GM12878 (cell line): ENCODE results near the gene CCBE1. TPM values are rescaled to one million over a fixed set of nuclear protein-coding genes. Genes with fewer than 3 reads are reported as not detected.

ENCODE experiments used
- ATAC-seq: fragments of 200-7000 bp; cut with Tn5 transposase; 3 replicates; pipeline ENCODE4 v1.9.1; 2020; ENCODE audit warnings: mild to moderate bottlenecking, moderate library complexity
- BruUV-seq: library from RNA; stranded (reverse); fragments of 400-500 nt; replicated peaks from 2 replicates; lab custom pipeline; 2021; lab: Mats Ljungman, UMichigan
- CTCF ChIA-PET: fragments of 300-600 bp; sonication (Branson Sonifier 250); formaldehyde crosslinking; extraction: SDS; loops from one replicate; lab custom pipeline; 2021; ENCODE audit warnings: inconsistent platforms; lab: Yijun Ruan, JAX
- POLR2A ChIA-PET: fragments of 350-600 bp; formaldehyde crosslinking; extraction: SDS; loops from one replicate; lab custom pipeline; 2021; ENCODE audit warnings: inconsistent platforms; lab: Charles Lee
- RAD21 ChIA-PET: fragments of 300-600 bp; sonication (Branson Sonifier 250); formaldehyde crosslinking; loops from one replicate; lab custom pipeline; 2023; ENCODE audit warnings: antibody characterized with exemption; ENCODE audit not compliant: unreplicated experiment; lab: Charles Lee
- SMC1A ChIA-PET: fragments of 300-600 bp; sonication (Branson Sonifier 250); formaldehyde crosslinking; loops from one replicate; lab custom pipeline; 2023; ENCODE audit not compliant: unreplicated experiment, uncharacterized antibody; lab: Charles Lee
- DNase-seq: peaks from one replicate; pipeline ENCODE4 v3.0.0-alpha.2; 2011; ENCODE audit warnings: low read depth, low spot score
- FAIRE-seq: peaks from 3 replicates; lab custom pipeline; 2011; peaks lifted over from hg19 to GRCh38; lab: Jason Lieb, UNC
- H2AFZ ChIP-seq: 2 replicates; pipeline ENCODE4 v1.6.0; 2011; ENCODE audit warnings: low read depth, low read length, control low read depth; ENCODE audit not compliant: control insufficient read depth
- H3K27ac ChIP-seq: 2 replicates; pipeline ENCODE4 v1.5.1; 2011; ENCODE audit warnings: control low read depth; ENCODE audit not compliant: control insufficient read depth, insufficient read depth
- H3K27me3 ChIP-seq, 2 experiments: replicated peaks in 1 of 2; 2 replicates each; pipeline versions ENCODE4 v1.6.0 to v1.6.1; 2011; ENCODE audit warnings: low read length in 1 of 2; ENCODE audit not compliant: control insufficient read depth in 2 of 2, insufficient read depth in 2 of 2
- H3K36me3 ChIP-seq, 2 experiments: 2 replicates each; pipeline ENCODE4 v1.5.1; 2011; ENCODE audit warnings: low read length in 1 of 2; ENCODE audit not compliant: control insufficient read depth in 2 of 2, insufficient read depth in 2 of 2
- H3K4me1 ChIP-seq: 2 replicates; pipeline ENCODE4 v1.6.1; 2011; ENCODE audit warnings: mild to moderate bottlenecking, low read length, moderate library complexity, mixed read lengths; ENCODE audit not compliant: control insufficient read depth, insufficient read depth
- H3K4me2 ChIP-seq: 2 replicates; pipeline ENCODE4 v1.6.0; 2011; ENCODE audit warnings: control low read depth; ENCODE audit not compliant: control insufficient read depth, insufficient read depth
- H3K4me3 ChIP-seq: fragments of 200-600 bp; sonication (generic); 2 replicates; pipeline ENCODE4 v1.5.1; 2016
- H3K79me2 ChIP-seq: 2 replicates; pipeline ENCODE4 v1.6.0; 2011; ENCODE audit warnings: low read length; ENCODE audit not compliant: control insufficient read depth, insufficient read depth
- H3K9ac ChIP-seq: 2 replicates; pipeline ENCODE4 v1.8.0; 2011; ENCODE audit warnings: low read length, control low read depth, mixed read lengths; ENCODE audit not compliant: control insufficient read depth, insufficient read depth
- H3K9me3 ChIP-seq: replicated peaks from 3 replicates; pipeline ENCODE4 v1.5.1; 2011; ENCODE audit warnings: mild to moderate bottlenecking, low read length; ENCODE audit not compliant: control insufficient read depth, insufficient read depth
- H4K20me1 ChIP-seq: 2 replicates; pipeline ENCODE4 v1.6.0; 2011; ENCODE audit not compliant: control insufficient read depth, insufficient read depth
- CBX3 ChIP-seq: fragments of 200-600 bp; sonication (generic); IDR thresholded peaks from 2 replicates; pipeline ENCODE4 v1.6.1; 2016; ENCODE audit warnings: low read depth, borderline replicate concordance
- CBX5 ChIP-seq: sonication (generic); IDR thresholded peaks from 2 replicates; pipeline ENCODE4 v1.6.1; 2016; ENCODE audit warnings: low read depth, moderate library complexity, mild to moderate bottlenecking, inconsistent platforms
- EGR1 ChIP-seq, 2 experiments: IDR thresholded peaks; 1 replicate in 1 of 2; 2 replicates in 1 of 2; pipeline ENCODE4 v1.6.1; 2011 to 2012; ENCODE audit warnings: low read depth in 2 of 2, low read length in 2 of 2, borderline replicate concordance in 1 of 2, mild to moderate bottlenecking in 1 of 2, moderate library complexity in 1 of 2
- ELK1 ChIP-seq: IDR thresholded peaks from 2 replicates; pipeline ENCODE4 v1.6.1; 2012; ENCODE audit warnings: low read depth, low read length, improper control_type of control experiment
- EP300 ChIP-seq, 2 experiments: fragments of 150-350 bp in 1 of 2; IDR thresholded peaks; 2 replicates each; pipeline ENCODE4 v1.6.1; 2011 to 2012; ENCODE audit warnings: low read depth in 2 of 2, low read length in 2 of 2, borderline replicate concordance in 1 of 2, improper control_type of control experiment in 1 of 2, inconsistent platforms in 1 of 2; ENCODE audit not compliant: control insufficient read depth in 1 of 2
- FOXK2 ChIP-seq: fragments of 450-650 bp; IDR thresholded peaks from 2 replicates; pipeline ENCODE4 v1.6.1; 2017; ENCODE audit warnings: mild to moderate bottlenecking, moderate library complexity
- IRF5 ChIP-seq: fragments of 450-650 bp; IDR thresholded peaks from 2 replicates; pipeline ENCODE4 v1.6.1; 2017; ENCODE audit warnings: borderline replicate concordance
- KAT2A ChIP-seq: conservative IDR thresholded peaks from 2 replicates; pipeline ENCODE4 v1.6.1; 2011; ENCODE audit warnings: low read depth, low read length; ENCODE audit not compliant: control insufficient read depth
- MTA2 ChIP-seq: fragments of 450-650 bp; IDR thresholded peaks from 2 replicates; pipeline ENCODE4 v1.6.1; 2016; ENCODE audit warnings: low read depth, mild to moderate bottlenecking, moderate library complexity
- NFIC ChIP-seq: IDR thresholded peaks from 2 replicates; pipeline ENCODE4 v1.6.1; 2012; ENCODE audit warnings: low read depth, mild to moderate bottlenecking, inconsistent platforms, low read length, moderate library complexity
- NFYA ChIP-seq: IDR thresholded peaks from 2 replicates; pipeline ENCODE4 v1.6.1; 2011; ENCODE audit warnings: low read depth, mild to moderate bottlenecking, low read length, improper control_type of control experiment, borderline replicate concordance
- NR2C1 ChIP-seq: fragments of 450-650 bp; IDR thresholded peaks from 2 replicates; pipeline ENCODE4 v1.6.1; 2017; ENCODE audit warnings: antibody characterized with exemption, mild to moderate bottlenecking, moderate library complexity
- NR2C2 ChIP-seq: IDR thresholded peaks from 2 replicates; pipeline ENCODE4 v1.6.1; 2011; ENCODE audit warnings: borderline replicate concordance, low read depth; ENCODE audit not compliant: control insufficient read depth, insufficient read length
- POLR2AphosphoS2 ChIP-seq: IDR thresholded peaks from 2 replicates; pipeline ENCODE4 v1.6.1; 2011; ENCODE audit warnings: low read depth, mild to moderate bottlenecking, low read length, improper control_type of control experiment, moderate library complexity
- PRDM15 ChIP-seq: fragments of 450-650 bp; formaldehyde crosslinking; IDR thresholded peaks from 2 replicates; pipeline ENCODE4 v1.4.0; 2020; ENCODE audit warnings: mild to moderate bottlenecking, moderate library complexity
- RCOR1 ChIP-seq: conservative IDR thresholded peaks from 2 replicates; pipeline ENCODE4 v1.6.1; 2012; ENCODE audit warnings: low read depth, low read length, improper control_type of control experiment
- RUNX3 ChIP-seq: IDR thresholded peaks from 2 replicates; pipeline ENCODE4 v1.6.1; 2012; ENCODE audit warnings: low read length, inconsistent platforms
- SREBF2 ChIP-seq: IDR thresholded peaks from 2 replicates; pipeline ENCODE4 v1.6.1; 2012; ENCODE audit warnings: mild to moderate bottlenecking, low read length
- STAT3 ChIP-seq: IDR thresholded peaks from 2 replicates; pipeline ENCODE4 v1.6.1; 2011; ENCODE audit warnings: low read depth, low read length, improper control_type of control experiment
- ZNF217 ChIP-seq: fragments of 450-650 bp; IDR thresholded peaks from 2 replicates; pipeline ENCODE4 v1.6.1; 2017; ENCODE audit warnings: antibody characterized with exemption, mild to moderate bottlenecking
- WGBS: methylation state at CpG from one replicate; pipeline ENCODE4 v1.1.6; 2016; ENCODE audit warnings: low lambda C conversion rate; ENCODE audit not compliant: insufficient replicate concordance, insufficient coverage; ENCODE audit errors: missing lambda C conversion rate; 5-methylcytosine and 5-hydroxymethylcytosine counted together
- in situ Hi-C: fragments of 300-500 bp; cut with MboI; formaldehyde crosslinking; loops from 9 replicates; pipeline ENCODE4 v1.14.3; 2018; ENCODE audit warnings: mixed read lengths
- intact Hi-C: fragments of 100-400 bp; cut with micrococcal nuclease; formaldehyde crosslinking; loops from one replicate; pipeline ENCODE4 v1.14.2; 2022; ENCODE audit not compliant: unreplicated experiment
- polyA plus RNA-seq, 11 experiments: library from polyadenylated mRNA; depleted of rRNA in 4 of 11; unstranded in 6 of 11; stranded (reverse) in 5 of 11; fragments of >200 nt; fragmentation: Nextera tagmentation in 4 of 11; fragmentation: Illumina TruSeq in 1 of 11; extraction: Ambion mirVana in 4 of 11; extraction: Trizol in 1 of 11; gene quantifications; 1 replicate in 1 of 11; 2 replicates in 10 of 11; pipeline versions ENCODE4 v1.2.1 to v1.2.3, GENCODE V29; 2011 to 2016; ENCODE audit warnings: inconsistent platforms in 2 of 11, missing spikeins in 2 of 11, low read depth in 1 of 11
- total RNA-seq, 4 experiments: library from RNA; depleted of rRNA in 3 of 4; stranded (reverse); fragments of >200 nt in 3 of 4; fragmentation: Illumina TruSeq in 1 of 4; extraction: Trizol in 1 of 4; gene quantifications; 2 replicates each; pipeline versions ENCODE4 v1.2.1 to v1.2.3, GENCODE V29; 2013 to 2021

CCBE1 gene
- total and polyA plus RNA-seq, 10 of the 15 experiments (the other 5 are each of a cell fraction or from before 2014, with no cell fraction given) = 0.03 to 0.49 (median 0.04) TPM; not detected in 7

- intact Hi-C loops = no loop called here
- no peak overlapping the region for H2AFZ ChIP-seq
- H3K27me3 ChIP-seq = peaks cover 0 to 2% of the 10 kb centered on the region in 2 experiments; a peak in 2 of 4 replicates
- DNase-seq = no peak
- H3K79me2 ChIP-seq = no peaks in the 10 kb centered on the region
- FAIRE-seq = no peak
- H3K4me1 ChIP-seq = no peaks in the 10 kb centered on the region
- no peak overlapping the region for H3K27ac ChIP-seq
- ChIA-PET RAD21 (no interaction called here), CTCF (no interaction called here), POLR2A (no interaction called here), SMC1A (no interaction called here)
- no peaks in the 10 kb centered on the region for H3K36me3 ChIP-seq
- H4K20me1 ChIP-seq = no peaks in the 10 kb centered on the region
- no peak for TF ChIP-seq ELK1
- no peak for TF ChIP-seq ZNF217
- no peak for TF ChIP-seq NFYA
- no peak for TF ChIP-seq MTA2
- no peak for TF ChIP-seq NR2C2
- no peak for TF ChIP-seq FOXK2
- no peak for TF ChIP-seq NFIC
- TF ChIP-seq SREBF2 = no peak
- no peak for TF ChIP-seq CBX3
- no peak for TF ChIP-seq RUNX3
- no peak for TF ChIP-seq RCOR1
- no peak for TF ChIP-seq CBX5
- no peak for TF ChIP-seq STAT3
- TF ChIP-seq IRF5 = no peak
- TF ChIP-seq KAT2A = no peak
- TF ChIP-seq NR2C1 = no peak
- TF ChIP-seq PRDM15 = no peak
- no peak for TF ChIP-seq EGR1 (IDR thresholded peaks at IDR 0.05; ENCODE audit: borderline replicate concordance in 1 of 2, low read depth in 2 of 2, low read length in 2 of 2)
- TF ChIP-seq POLR2AphosphoS2 = no peak
- no peak for TF ChIP-seq EP300 (IDR thresholded peaks at IDR 0.05; ENCODE audit: borderline replicate concordance in 1 of 2, control insufficient read depth in 1 of 2, low read depth in 2 of 2, low read length in 2 of 2)
- no peak overlapping the region for H3K4me2 ChIP-seq
- ATAC-seq = no peak
- in situ Hi-C loops = no loop called here
- BruUV-seq = no TSS peak
- no peak overlapping the region for H3K9ac ChIP-seq
- 16% methylated on average over 3 of the region's 3 CpGs for WGBS
- no peaks in the 10 kb centered on the region for H3K9me3 ChIP-seq
- no peak overlapping the region for H3K4me3 ChIP-seq
Observed at GRCh38 chr18:59719544-59720181, 22.4 kb upstream of the CCBE1 start.
